CD4-positive, alpha-beta T cell treated with Interleukin-17A for 1 hour (primary cell): ENCODE measurements around the gene AHCTF1.

Experiments
- DNase-seq: peaks from one replicate; pipeline ENCODE4 v3.0.0-alpha.2; 2020

Gene AHCTF1, protein sequence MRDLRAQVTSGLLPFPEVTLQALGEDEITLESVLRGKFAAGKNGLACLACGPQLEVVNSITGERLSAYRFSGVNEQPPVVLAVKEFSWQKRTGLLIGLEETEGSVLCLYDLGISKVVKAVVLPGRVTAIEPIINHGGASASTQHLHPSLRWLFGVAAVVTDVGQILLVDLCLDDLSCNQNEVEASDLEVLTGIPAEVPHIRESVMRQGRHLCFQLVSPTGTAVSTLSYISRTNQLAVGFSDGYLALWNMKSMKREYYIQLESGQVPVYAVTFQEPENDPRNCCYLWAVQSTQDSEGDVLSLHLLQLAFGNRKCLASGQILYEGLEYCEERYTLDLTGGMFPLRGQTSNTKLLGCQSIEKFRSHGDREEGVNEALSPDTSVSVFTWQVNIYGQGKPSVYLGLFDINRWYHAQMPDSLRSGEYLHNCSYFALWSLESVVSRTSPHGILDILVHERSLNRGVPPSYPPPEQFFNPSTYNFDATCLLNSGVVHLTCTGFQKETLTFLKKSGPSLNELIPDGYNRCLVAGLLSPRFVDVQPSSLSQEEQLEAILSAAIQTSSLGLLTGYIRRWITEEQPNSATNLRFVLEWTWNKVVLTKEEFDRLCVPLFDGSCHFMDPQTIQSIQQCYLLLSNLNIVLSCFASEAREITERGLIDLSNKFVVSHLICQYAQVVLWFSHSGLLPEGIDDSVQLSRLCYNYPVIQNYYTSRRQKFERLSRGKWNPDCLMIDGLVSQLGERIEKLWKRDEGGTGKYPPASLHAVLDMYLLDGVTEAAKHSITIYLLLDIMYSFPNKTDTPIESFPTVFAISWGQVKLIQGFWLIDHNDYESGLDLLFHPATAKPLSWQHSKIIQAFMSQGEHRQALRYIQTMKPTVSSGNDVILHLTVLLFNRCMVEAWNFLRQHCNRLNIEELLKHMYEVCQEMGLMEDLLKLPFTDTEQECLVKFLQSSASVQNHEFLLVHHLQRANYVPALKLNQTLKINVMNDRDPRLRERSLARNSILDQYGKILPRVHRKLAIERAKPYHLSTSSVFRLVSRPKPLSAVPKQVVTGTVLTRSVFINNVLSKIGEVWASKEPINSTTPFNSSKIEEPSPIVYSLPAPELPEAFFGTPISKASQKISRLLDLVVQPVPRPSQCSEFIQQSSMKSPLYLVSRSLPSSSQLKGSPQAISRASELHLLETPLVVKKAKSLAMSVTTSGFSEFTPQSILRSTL (N-terminal part only)

DNA sequence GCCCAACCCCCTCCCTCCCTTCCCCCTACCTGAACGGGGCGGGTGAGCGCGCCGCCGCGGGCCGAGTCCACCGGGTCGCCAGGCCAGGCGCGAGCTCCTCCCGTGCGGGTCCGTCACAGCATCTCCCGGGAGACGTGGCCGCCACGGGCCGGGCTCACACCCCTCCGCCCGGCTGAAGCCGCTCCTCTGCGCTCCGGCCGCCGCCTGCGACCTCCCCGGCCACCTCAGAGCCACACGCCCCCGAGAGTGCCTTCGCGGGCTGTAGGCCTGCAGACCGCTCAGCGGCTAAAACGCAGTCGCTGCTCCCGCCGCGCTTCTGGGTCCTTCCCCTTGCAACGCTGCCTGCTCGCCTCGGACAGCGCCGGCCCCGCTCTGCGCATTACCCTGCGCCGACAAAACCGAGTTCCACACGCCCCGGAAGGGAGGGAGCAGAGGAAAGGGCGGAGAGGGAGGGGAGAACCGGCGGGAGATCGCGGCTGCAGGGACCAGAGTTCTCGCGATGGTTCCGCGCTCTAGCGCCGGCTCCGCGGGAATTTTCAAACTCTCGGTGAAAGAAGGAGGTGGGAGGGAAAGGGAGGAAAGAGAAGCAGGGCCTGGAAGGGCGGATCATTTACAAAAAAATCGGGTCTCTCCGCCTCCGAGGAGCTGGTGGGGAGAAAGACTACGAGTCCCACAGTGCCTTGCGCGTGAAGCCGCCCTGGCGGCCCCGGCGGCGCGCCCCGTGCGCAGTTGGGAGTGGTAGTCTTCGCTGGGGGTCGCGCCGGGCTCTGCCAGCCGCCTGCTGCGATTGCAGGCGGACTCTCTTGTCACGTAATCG is at the start of gene AHCTF1:
Gene AHCTF1 (minus strand): TSS at position 400 of the 817 bp plus-strand sequence. CDS start 13,578 bp downstream, outside the sequence.
- peak; percentile 97 for DNase-seq

DNA sequence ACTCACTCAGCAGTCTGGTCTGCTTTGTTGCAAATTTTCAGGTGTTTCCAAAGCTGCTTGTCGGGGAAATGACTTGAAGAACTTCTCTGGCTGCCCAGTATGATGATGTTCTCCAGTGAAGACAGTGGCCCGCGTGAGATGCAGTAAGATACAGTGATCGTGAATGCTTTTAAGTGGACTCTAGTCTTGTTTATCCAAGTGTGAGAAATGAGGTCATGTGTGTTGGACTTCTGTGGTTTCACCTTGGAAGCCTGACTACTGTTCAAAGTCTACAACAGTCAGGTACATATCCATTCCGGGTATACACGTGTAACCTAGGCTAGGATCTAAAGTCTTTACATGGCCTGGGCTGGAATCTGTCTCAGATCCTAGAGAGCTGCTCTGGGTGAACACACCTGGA is 47.0 kb upstream of the AHCTF1 start:
- DNase-seq, result no peak

DNA sequence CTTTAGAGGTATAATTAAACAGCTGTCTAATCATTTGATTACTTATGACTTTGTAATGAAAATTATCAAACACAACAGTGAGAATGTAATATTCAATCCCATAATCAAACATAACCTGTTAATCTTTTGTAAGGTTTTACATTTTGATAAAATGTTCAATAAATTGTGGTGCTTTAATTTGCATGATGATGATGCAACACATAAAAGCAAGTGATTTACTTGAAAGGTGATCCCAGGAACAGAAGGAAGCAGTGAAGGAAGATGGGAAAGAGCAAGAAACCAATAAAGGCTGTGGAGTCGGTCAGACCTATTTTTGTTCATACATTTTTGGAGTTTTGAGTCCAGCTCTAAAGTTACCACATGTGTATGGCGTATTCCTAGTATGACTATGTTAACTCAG is 46.5 kb upstream of the AHCTF1 start:
- no peak for DNase-seq

DNA sequence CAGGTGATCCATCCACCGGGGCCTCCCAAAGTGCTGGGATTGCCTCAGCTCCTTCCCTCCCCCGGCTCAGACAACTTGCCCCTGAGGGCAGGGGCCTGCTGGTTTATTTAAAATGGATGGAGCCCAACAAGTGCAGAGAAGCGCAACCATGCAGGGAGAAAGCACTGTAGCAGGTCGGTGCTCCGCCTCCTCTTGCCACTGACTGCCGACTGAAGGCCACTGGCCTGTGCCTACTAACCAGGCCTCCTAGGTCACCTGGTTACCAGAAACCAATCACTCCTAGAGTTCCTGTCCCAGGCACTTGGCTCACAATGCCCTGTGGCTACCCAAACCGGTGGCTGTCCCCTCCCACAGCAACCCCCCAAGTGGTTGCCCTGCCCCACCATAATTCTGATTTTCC is 40.2 kb upstream of the AHCTF1 start:
- no peak for DNase-seq

DNA sequence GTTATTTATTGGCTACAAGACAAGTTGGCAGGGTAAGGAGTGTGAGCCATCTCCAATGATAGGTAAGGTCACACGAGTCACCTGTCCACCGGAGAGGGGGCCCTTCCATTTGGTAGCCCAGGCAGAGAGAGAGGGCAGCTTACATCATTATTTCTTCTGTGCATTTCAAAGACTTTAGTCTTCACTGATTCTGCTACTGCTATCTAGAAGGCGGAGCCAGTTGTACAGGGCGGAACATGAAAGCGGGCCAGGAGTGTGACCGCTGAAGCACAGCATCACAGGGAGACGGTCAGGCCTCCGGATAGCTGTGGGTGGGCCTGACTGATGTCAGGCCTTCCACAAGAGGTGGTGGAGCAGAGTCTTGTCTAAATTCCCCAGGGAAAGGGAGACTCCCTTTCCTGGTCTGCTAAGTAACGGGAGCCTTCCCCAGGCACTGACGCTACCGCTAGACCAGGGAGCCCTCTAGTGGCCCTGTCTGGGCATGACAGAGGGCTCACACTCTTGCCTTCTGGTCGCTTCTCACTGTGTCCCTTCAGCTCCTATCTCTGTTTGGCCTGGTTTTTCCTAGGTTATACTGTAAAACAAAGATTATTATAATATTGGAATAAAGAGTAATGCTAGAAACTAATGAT is 39.5 kb upstream of the AHCTF1 start:
- DNase-seq, result peak; percentile 41

DNA sequence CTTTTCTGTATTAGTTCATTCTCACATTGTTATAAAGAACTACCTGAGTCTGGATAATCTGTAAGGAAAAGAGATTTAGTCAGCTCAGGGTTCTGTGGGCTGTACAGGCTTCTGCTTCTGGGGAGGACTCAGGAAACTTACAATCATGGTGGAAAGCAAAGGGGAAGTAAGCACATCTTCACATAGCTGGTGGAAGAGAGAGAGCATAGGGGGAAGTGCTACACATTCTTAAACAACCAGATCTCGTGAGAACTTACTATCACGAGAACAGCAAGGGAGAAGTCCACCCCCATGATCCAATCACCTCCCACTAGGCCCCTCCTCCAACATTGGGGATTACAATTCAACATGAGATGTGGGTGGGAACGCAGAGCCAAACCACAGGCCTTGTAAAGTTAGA is 37.9 kb upstream of the AHCTF1 start:
- DNase-seq, result no peak

DNA sequence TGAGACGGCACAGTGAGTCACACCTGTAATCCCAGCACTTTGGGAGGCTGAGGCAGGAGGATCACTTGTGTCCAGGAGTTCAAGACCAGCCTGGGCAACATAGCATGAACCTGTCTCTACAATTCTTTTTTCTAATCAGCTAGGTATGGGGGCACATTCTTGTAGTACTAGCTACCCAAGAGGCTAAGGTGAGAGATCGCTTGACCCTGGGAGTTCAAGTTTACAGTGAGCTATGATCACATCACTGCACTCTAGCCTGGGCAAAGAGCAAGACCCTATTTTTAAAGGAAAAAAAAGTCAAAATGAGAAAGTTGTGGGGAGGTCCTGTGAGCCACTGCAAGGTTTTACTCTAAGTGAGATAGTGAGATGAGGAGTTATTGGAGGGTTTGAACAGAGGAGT is 34.8 kb upstream of the AHCTF1 start:
- DNase-seq, result no peak

DNA sequence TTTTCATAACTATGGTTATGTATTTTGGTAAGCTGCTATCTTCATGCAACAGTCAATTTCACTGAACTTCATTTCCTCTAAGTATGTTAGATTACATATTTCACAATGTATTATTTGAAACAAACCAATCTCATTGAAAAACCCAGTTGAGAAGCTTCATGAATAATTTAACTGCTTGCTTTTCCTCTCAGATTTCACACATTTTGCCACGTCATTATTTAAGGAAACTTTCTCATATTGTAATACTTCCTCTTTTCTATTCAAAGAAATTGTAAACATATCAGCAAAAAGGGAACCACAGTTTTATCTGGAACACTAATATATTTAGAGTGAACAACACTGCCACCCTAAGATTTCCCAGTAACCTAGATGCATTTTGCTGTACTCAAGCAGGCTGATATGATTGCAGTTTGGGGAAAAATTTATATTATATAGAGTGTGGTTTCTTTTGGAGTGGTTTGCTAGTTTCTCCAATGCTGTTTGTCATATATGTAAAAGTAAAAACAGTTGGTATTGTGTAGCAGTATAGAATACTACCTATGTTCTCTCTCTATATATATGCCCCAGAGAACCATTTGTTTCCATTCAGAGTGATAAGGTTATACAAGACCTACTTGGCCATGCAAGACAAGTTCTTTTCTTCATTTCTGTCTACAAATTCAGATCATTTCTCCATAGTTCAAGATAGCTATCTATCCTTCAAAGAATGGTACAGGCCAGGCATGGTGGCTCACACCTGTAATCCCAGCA is 28.4 kb upstream of the AHCTF1 start:
- DNase-seq, result peak; percentile 10

DNA sequence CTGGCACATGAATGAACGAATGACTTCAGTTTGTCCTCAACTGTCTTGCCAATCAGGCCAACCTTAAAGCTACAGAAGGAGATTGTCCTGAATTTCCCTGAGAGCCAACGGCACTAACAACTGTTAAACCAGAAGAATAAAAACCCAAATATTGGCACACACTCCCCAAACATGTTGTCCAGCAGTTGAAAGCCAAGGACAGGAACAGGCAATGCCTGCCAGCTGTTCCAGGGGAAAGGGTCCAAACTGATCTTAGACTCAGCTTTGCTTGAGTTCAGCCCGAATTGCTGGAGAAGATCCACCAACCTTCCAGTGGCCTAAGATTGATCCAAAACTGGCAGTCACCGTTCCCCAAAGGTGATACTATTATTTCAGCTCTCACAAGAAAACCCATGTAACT is 22.4 kb upstream of the AHCTF1 start:
- DNase-seq, result no peak

DNA sequence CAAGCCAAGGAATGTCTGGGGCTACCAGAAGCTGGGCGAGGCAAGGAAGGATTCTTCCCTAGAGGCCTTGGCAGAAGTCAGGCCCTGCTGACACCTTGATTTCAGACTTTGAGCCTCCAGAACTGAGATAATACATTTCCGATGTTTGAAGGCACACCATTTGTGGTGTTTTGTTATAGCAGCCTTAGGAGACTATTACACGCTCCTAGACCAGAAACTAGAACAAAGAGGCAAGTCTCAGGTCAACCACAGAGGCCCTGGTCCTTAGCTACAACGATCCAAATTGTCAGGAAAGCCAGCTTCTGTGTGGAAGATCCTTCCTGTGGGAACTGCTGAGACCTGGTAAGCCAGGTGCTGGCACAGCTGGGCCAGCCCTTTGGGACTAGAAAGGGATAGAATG is 19.7 kb upstream of the AHCTF1 start:
- DNase-seq, result no peak

DNA sequence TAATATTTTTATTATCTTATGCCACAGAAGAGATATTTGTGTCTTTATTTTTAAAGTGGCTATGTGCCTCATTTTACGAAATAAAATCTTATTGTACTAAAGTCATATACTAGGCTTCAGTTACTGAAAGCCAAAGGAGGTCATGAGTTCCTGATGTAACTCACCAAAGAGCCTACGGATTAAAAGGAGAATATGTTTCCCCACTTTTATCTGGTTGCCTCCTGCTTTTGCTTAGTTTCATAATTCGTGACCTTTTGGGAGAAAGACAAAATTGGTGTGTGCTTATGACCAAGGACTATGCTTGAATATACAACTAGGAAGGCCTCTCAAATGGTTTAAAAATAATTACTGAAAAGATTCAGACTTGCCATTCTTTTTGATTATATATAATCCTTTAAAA is 18.2 kb upstream of the AHCTF1 start:
- DNase-seq, result no peak

DNA sequence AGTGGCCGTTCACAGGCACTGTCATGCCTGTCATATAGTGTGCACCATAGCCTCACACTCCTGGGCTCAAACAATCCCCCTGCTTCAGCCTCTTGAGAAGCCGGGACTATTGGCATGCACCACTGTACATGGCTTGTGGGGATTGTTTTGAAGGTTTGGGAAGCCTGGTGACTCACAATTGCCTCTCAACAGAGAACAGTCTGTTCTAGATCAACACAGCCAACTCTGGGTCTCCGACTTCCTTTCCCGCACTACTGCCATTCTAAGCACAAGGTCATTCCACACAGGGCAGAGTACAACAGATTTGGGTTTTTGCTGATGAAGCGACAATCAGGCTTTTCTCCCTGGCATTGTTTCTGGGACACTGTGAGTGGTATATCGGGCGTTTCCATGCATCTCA is 15.5 kb upstream of the AHCTF1 start:
- DNase-seq, result no peak

DNA sequence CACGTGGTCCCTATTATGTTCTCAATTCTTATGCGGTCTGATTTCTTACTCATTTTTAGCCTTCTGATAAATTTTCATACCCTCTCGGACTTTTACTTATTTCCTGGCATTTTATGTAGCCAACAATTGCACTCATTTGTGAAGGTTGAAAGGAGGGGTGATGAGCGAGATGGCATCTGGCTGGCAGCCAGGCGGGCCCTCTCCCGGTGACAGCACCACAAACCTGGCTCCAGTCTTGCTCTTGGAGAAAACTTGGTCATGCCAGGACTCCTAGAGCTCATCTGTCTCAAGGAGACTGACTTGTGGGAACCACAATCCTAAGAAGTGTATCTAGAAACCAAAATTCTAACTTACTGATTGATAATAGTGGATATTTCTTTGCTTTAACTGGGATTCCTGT is 14.6 kb upstream of the AHCTF1 start:
- DNase-seq, result no peak

DNA sequence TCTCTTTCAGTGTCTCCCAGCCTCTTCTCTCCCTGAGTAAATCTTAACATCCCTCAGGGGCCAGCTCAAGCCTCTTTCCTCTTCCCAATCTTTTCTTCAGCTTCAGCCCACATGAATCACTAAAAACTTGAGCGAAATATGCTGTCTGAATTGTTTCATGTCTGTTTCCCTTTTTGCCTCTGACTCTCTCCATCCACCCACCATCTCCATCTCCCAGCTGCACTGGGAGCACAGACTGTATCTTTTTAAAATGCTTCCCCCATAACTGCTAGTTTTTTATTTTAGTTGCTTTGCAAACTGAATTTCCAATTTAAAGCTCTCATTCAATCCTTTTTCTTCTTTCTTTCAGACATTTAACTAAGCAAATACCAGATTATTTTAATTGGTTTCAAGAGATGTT is 3.0 kb upstream of the AHCTF1 start:
- no peak for DNase-seq

DNA sequence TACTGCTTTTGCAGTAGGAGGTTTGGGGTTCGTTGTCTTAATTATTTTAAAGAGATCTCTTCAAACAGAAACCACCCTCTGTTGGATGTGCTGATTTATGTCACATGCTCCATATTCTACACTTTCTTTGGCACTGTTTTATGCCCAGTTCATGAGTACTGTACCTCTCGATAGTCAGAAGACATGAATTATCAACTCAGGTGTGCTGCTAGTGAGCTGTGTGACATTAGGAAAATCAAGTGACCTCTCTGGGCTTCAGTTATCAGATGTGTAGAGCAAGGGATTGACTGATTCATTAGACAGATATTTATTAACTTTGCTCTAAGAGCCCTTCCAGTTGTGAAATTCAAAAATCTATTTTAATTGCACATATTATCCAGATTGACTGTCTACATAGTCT is 2.1 kb upstream of the AHCTF1 start:
- no peak for DNase-seq

DNA sequence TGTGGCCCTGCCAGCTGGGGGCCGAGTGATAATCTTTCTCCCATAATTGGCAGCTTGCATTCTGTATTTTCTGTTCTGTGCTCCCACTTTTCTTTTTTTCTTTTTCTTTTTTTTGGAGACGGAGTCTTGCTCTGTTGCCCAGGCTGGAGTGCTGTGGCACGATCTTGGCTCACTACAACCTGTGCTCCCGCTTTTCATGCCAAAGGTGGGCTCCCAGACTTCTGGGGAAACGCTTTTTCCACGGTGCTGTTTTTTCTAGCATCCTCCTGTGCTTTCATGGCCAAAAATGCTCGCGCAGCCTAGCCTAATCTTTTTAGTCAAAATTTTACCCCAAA is 585 bp upstream of the AHCTF1 start:
- DNase-seq, result no peak

DNA sequence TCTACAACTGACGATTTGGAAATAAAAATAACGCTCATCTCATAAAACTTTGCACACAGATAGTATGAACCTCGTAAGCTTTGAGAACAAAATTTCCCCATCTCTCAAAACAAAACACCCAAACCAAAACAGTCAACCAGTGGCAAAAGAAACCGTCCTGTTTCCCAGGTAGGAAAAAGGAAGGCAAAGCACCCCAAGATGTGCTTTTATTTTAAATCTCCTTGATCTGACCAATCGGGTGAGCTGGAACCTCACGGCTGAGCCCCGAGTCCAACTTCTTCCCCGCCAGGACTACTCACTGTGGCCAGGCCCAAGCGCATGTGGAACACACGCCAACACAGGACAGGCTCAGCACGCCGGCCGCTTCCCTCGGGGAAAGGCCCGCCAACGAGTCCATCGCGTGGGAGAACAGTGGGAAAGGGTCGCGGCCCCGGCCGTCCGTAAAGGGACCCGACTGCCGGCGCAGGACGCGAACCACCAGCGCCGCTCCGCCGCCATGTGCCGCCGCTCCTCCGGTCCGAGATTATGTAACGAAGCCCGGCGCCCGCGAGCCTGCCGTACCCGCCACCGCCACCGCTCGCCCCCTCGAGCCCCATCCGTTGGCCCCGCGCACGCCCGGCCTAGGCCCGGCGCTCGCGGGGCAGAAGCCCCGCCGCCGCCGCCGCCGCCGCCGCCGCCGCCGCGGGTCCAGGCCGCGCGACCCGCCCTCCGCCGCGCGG is 759 bp downstream of the AHCTF1 start:
- DNase-seq, result peak; percentile 63

DNA sequence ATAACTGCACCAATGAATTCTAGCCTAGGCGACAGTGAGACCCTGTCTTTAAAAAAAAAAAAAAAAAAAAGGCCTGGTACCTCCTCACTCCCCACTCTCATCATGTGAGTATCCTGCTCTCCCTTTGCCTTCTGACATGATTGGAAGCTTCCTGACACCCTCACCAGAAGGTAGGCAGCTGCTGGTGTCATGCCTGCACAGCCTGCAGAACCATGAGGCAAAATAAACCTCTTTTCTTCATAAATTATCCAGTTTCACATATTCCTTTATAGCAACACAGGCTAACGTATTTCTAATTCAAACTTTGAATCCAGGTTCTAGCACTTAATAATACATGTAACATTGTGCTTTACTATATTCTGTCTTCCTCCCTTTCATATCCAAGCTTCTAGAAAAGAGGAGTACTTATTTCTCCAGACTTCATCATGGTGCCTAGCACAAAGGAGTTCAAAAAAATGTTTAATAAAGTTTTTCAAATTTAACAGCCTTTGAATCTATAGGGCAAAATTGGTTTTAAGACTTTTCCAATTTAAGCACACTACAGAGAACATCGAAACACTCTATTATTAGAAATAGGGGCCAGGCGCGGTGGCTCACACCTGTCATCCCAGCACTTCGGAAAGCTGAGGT is 5.6 kb downstream of the AHCTF1 start:
- DNase-seq, result no peak

DNA sequence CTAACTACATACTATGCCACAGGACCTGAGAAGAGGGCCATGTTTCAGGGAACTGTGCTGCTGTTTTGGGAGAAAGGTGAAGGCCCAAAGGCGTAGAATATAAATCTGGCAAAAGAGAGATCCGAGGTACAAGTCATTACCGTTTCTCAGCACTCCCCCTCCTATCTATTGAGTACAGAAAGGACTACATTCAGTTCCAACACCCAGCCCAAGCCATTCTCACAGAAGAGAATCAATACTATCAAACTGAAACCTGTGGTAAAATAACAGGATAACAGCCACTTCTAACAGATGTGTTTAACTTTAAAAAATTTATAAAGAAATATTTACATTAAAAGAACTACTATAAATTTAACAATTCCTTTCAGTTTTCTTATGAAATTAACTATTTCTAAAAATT is 7.8 kb downstream of the AHCTF1 start:
- no peak for DNase-seq

DNA sequence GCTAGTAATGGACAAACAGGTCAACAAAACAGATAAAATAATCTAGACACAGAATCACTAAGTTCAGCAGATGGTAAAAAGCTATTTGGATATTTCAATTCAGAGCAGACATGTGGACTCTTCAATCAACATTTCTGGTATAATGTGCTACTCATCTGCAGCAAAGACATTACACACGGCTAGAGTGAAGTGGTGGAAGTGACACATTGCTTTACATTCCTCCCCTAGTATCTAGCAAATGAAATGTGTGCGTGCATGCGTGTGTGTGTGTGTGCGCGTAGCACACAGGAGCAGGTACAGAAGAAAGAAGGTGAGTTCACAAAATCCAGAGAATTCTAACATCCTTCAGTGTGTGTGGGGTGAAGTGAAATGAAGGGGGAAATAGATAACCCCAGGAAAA is 8.3 kb downstream of the AHCTF1 start:
- no peak for DNase-seq
